NCI-H2227 (cell line): ENCODE measurements around the gene MRPL32.
A peak's percentile ranks its signal among the peaks of the same experiment; 100 is the strongest.

ENCODE experiments used
- DNase-seq: peaks from one replicate; lab custom pipeline; 2025; ENCODE audit not compliant: unreplicated experiment; lab: John Stamatoyannopoulos, UW

MRPL32 gene

GRCh38 chr7:42926204-42926603 lies 6.0 kb upstream of the MRPL32 start:
- DNase-seq: no peak

- DNase-seq: no peak
These were observed 3.4 kb upstream of the MRPL32 start for GRCh38 chr7:42928754-42929153.

- DNase-seq: no peak
These were observed 2.7 kb upstream of the MRPL32 start for GRCh38 chr7:42929449-42929848.

- DNase-seq: no peak
These were observed 1.3 kb upstream of the MRPL32 start for GRCh38 chr7:42930889-42931288.

GRCh38 chr7:42931447-42931833 lies 736 bp upstream of the MRPL32 start:
- DNase-seq: no peak

- peak; percentile 17 for DNase-seq
These were observed 825 bp downstream of the MRPL32 start for GRCh38 chr7:42932811-42933591.

GRCh38 chr7:42934291-42934690 lies 2.1 kb downstream of the MRPL32 start:
- DNase-seq: no peak

GRCh38 chr7:42935861-42936260 lies 3.7 kb downstream of the MRPL32 start:
- DNase-seq: no peak

- no peak for DNase-seq
These were observed 7.5 kb downstream of the MRPL32 start for GRCh38 chr7:42939457-42940240.

GRCh38 chr7:42940985-42941847 lies 9.0 kb downstream of the MRPL32 start:
- DNase-seq: peak; percentile 81

- DNase-seq: no peak
These were observed 13.8 kb downstream of the MRPL32 start for GRCh38 chr7:42945821-42946626.

GRCh38 chr7:42946627-42946950 lies 14.4 kb downstream of the MRPL32 start:
- DNase-seq: no peak

GRCh38 chr7:42947521-42947920 lies 15.3 kb downstream of the MRPL32 start:
- no peak for DNase-seq

GRCh38 chr7:42950417-42950816 lies 18.2 kb downstream of the MRPL32 start:
- DNase-seq: no peak

- no peak for DNase-seq
These were observed 20.2 kb downstream of the MRPL32 start for GRCh38 chr7:42952328-42952727.

- no peak for DNase-seq
These were observed 21.8 kb downstream of the MRPL32 start for GRCh38 chr7:42953994-42954393.

- no peak for DNase-seq
These were observed 23.9 kb downstream of the MRPL32 start for GRCh38 chr7:42956062-42956461.

GRCh38 chr7:42959549-42959948 lies 27.4 kb downstream of the MRPL32 start:
- DNase-seq: no peak

- no peak for DNase-seq
These were observed 28.6 kb downstream of the MRPL32 start for GRCh38 chr7:42960762-42961161.

GRCh38 chr7:42961170-42961569 lies 29.0 kb downstream of the MRPL32 start:
- DNase-seq: no peak

GRCh38 chr7:42964293-42964692 lies 32.1 kb downstream of the MRPL32 start:
- no peak for DNase-seq
